Measurements from ENCODE around the gene ISCA2. TPM values are rescaled to one million over a fixed set of nuclear protein-coding genes. Genes with fewer than 3 reads are reported as not detected.

ISCA2 gene
- total RNA-seq (ENCODE audit: low replicate concordance): 6.4 and 7.7 TPM in 2 replicates

GRCh38 chr14:74493343-74494261 is at the start of gene ISCA2:
ISCA2 (plus strand) TSS chr14:74493765; CDS start chr14:74493775, 10 bp downstream.

GRCh38 chr14:74492776-74493342 is 706 bp upstream of the ISCA2 start, which contains the start of gene NPC2:
NPC2 (minus strand) TSS chr14:74493305; CDS start chr14:74493274, 31 bp downstream.

Other genes starting within 250 kb of the ISCA2 start
- 20.4 and 27.6 TPM in 2 replicates for gene ABCD4, start 190.8 kb upstream of the ISCA2 start, total RNA-seq (ENCODE audit: low replicate concordance)
- gene VRTN, start 145.3 kb upstream of the ISCA2 start, total RNA-seq (ENCODE audit: low replicate concordance): not detected in 2 replicates
- gene SYNDIG1L, start 67.6 kb upstream of the ISCA2 start, total RNA-seq (ENCODE audit: low replicate concordance): not detected in 2 replicates
- gene NPC2, start 460 bp upstream of the ISCA2 start, total RNA-seq (ENCODE audit: low replicate concordance): 253 and 464 TPM in 2 replicates
- gene LTBP2, start 118.5 kb downstream of the ISCA2 start, total RNA-seq (ENCODE audit: low replicate concordance): 99.9 and 429 TPM in 2 replicates
- 22.6 and 32.7 TPM in 2 replicates for gene AREL1, start 219.3 kb downstream of the ISCA2 start, total RNA-seq (ENCODE audit: low replicate concordance)
- 26.0 and 27.0 TPM in 2 replicates for gene FCF1, start 219.4 kb downstream of the ISCA2 start, total RNA-seq (ENCODE audit: low replicate concordance)

Data from smooth muscle cell of the coronary artery (primary cell).